Mesothelial cell of epicardium (in vitro differentiated cells): ENCODE measurements around the gene HYAL3. TPM values are rescaled to one million over a fixed set of nuclear protein-coding genes. Genes with fewer than 3 reads are reported as not detected.
A peak's percentile ranks its signal among the peaks of the same experiment; 100 is the strongest.

Experiments
- DNase-seq, 2 experiments: peaks; one replicate each; pipeline ENCODE4 v3.0.0; 2021; ENCODE audit warnings: low spot score in 2 of 2; ENCODE audit not compliant: unreplicated experiment in 2 of 2
- H3K27ac Mint-ChIP-seq: 2 replicates; pipeline ENCODE4 v1.8.0; 2021; ENCODE audit warnings: mixed read lengths
- H3K27me3 Mint-ChIP-seq: 2 replicates; pipeline ENCODE4 v1.8.0; 2021; ENCODE audit warnings: low read depth, mixed read lengths
- H3K36me3 Mint-ChIP-seq: 2 replicates; pipeline ENCODE4 v1.8.0; 2021; ENCODE audit warnings: mixed read lengths
- H3K4me1 Mint-ChIP-seq: 2 replicates; pipeline ENCODE4 v1.8.0; 2021; ENCODE audit warnings: mixed read lengths
- H3K4me3 Mint-ChIP-seq: 2 replicates; pipeline ENCODE4 v1.8.0; 2021; ENCODE audit warnings: mild to moderate bottlenecking, moderate library complexity, mixed read lengths
- H3K9me3 Mint-ChIP-seq: 2 replicates; pipeline ENCODE4 v1.8.0; 2021; ENCODE audit warnings: mixed read lengths
- CTCF ChIP-seq: fragments of 200-600 bp; sonication (generic); IDR thresholded peaks from one replicate; pipeline ENCODE4 v1.5.0; 2021; ENCODE audit warnings: antibody characterized with exemption; ENCODE audit not compliant: unreplicated experiment
- total RNA-seq: library from RNA; stranded (reverse); gene quantifications from 3 replicates; pipeline ENCODE4 v1.2.1, GENCODE V29; 2021

The HYAL3 gene
- total RNA-seq, 1 donor from 2014 or later, result 2.9 TPM

DNA sequence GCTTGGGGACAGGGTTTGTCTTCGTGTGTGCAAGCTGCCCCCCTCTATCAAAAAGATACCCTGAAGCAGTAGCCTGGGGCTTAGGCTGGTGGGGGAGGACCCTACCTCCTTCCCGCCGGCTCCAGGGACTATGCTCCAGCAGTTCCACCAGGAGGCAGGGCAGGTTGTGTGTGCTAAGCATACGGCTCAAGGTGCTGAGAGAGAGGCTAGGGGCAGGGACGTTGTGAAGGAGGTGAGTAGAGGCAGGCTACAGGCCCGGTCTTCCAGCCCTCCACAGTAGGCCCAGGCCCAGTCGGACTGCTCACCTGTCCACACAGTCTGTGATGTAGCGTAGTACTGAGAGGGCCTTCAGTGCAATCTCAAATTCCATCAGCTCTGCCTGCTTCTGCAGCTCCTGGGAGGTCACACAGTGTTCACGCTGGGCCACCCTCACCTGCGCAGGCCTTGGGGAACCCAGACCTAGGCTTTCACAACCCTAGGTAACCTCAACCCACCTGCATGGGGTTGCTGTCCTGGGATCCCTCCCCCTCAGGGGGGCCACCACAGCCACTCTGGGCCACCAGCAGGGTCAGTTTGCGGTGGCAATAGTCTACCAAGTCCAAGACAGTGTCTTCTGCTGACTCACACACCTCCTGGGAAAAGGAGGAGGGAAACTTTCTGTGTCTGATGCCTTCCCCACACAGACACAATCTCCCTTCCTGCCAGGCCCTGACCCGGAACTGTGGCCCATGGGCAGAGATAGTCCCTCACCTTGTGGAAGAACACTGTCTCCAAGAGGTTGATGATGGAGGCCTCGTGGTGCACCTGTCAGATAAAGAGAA is 43.8 kb upstream of the HYAL3 start:
- TF ChIP-seq CTCF, result no peak
- no peak overlapping the region for H3K4me3 Mint-ChIP-seq
- no peaks in the 10 kb centered on the region for H3K36me3 Mint-ChIP-seq
- DNase-seq, result no peak
- peaks cover 71% of the 10 kb centered on the region for H3K27me3 Mint-ChIP-seq
- H3K9me3 Mint-ChIP-seq, result no peaks in the 10 kb centered on the region
- H3K27ac Mint-ChIP-seq, result no peak overlapping the region
- peaks cover 27% of the 10 kb centered on the region for H3K4me1 Mint-ChIP-seq

GRCh38 chr3:50341996-50342650 is 42.9 kb upstream of the HYAL3 start:
- Mint-ChIP-seq H3K4me1 (peaks cover 31% of the 10 kb centered on the region), H3K9me3 (no peaks in the 10 kb centered on the region), H3K27me3 (peaks cover 71% of the 10 kb centered on the region), H3K27ac (no peak overlapping the region), H3K36me3 (no peaks in the 10 kb centered on the region), H3K4me3 (no peak overlapping the region)
- no peak for TF ChIP-seq CTCF
- no peak for DNase-seq

DNA sequence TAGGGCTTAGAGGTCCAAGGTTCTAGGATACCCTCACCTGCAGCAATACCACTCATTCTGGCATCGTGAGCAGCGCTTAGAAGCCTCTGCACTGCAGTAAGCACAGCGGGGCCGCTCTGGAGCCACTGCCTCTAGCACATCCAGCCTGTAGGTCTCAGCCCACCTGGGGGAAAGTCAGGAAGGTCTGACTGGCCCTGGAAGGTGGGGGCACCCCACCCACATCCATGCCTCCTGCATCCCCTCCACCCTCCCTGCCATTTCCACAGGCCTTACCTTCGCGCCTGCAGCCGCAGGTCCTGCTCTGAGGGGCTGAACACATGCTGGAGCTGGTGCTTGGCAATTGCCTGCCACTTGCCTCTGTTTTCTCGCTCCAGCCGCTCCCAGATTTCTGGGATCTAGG is 42.3 kb upstream of the HYAL3 start:
- Mint-ChIP-seq H3K4me3 (peak overlapping the region; percentile 55), H3K36me3 (no peaks in the 10 kb centered on the region), H3K27ac (no peak overlapping the region), H3K9me3 (no peaks in the 10 kb centered on the region), H3K4me1 (peaks cover 32% of the 10 kb centered on the region), H3K27me3 (peaks cover 71% of the 10 kb centered on the region)
- DNase-seq, result no peak
- no peak for TF ChIP-seq CTCF

- Mint-ChIP-seq H3K36me3 (no peaks in the 10 kb centered on the region), H3K4me3 (peak within 1 kb of the TSS; percentile 85), H3K4me1 (peaks cover 35% of the 10 kb centered on the region), H3K9me3 (no peaks in the 10 kb centered on the region), H3K27ac (peak within 1 kb of the TSS; percentile 39), H3K27me3 (peaks cover 67% of the 10 kb centered on the region)
- TF ChIP-seq CTCF, result no peak
- DNase-seq, result no peak
These were observed 41.5 kb upstream of the HYAL3 start, which contains the start of gene RASSF1 for GRCh38 chr3:50340448-50341329. Gene RASSF1 (minus strand): TSS chr3:50340836. CDS start chr3:50340805, 31 bp downstream.

- no peak for TF ChIP-seq CTCF
- no peaks in the 10 kb centered on the region for H3K36me3 Mint-ChIP-seq
- H3K27ac Mint-ChIP-seq, result no peak overlapping the region
- peaks cover 62% of the 10 kb centered on the region for H3K27me3 Mint-ChIP-seq
- DNase-seq, result no peak
- no peaks in the 10 kb centered on the region for H3K9me3 Mint-ChIP-seq
- peaks cover 36% of the 10 kb centered on the region for H3K4me1 Mint-ChIP-seq
- peak overlapping the region; percentile 85 for H3K4me3 Mint-ChIP-seq
These were observed 40.9 kb upstream of the HYAL3 start for GRCh38 chr3:50340147-50340447.
